ENCODE measurements around the gene HLA-DQA1. TPM values are rescaled to one million over a fixed set of nuclear protein-coding genes. Genes with fewer than 3 reads are reported as not detected.

Gene HLA-DQA1
- total RNA-seq, 1 donor from 2014 or later, result 6.3 TPM

Other genes with a start within 250 kb of the HLA-DQA1 start
- gene BTNL2, start 230.2 kb upstream of the HLA-DQA1 start, total RNA-seq, result not detected in 2 replicates
- 20.8 and 23.7 TPM in 2 replicates for gene HLA-DRA, start 197.5 kb upstream of the HLA-DQA1 start, total RNA-seq
- 10.6 and 12.6 TPM in 2 replicates for gene HLA-DRB5, start 107.1 kb upstream of the HLA-DQA1 start, total RNA-seq
- gene HLA-DRB1, start 47.6 kb upstream of the HLA-DQA1 start, total RNA-seq, result 22.9 and 27.2 TPM in 2 replicates
- 1.6 and 2.7 TPM in 2 replicates for gene HLA-DQB1, start 29.3 kb downstream of the HLA-DQA1 start, total RNA-seq
- 1.0 and 1.7 TPM in 2 replicates for gene HLA-DQA2, start 104.0 kb downstream of the HLA-DQA1 start, total RNA-seq
- gene HLA-DQB2, start 126.1 kb downstream of the HLA-DQA1 start, total RNA-seq, result 0.25 and 0.30 TPM in 2 replicates
- gene HLA-DOB, start 179.6 kb downstream of the HLA-DQA1 start, total RNA-seq, result 3.1 and 3.6 TPM in 2 replicates
- 142 and 162 TPM in 2 replicates for gene TAP2, start 201.3 kb downstream of the HLA-DQA1 start, total RNA-seq
- 352 and 368 TPM in 2 replicates for gene PSMB8, start 206.6 kb downstream of the HLA-DQA1 start, total RNA-seq
- 276 and 278 TPM in 2 replicates for gene TAP1, start 216.3 kb downstream of the HLA-DQA1 start, total RNA-seq
- 262 and 265 TPM in 2 replicates for gene PSMB9, start 216.8 kb downstream of the HLA-DQA1 start, total RNA-seq

All from activated T-helper 2 cell treated with anti-CD3 and anti-CD28 coated beads, Interferon-gamma antibody, Interleukin-2, Interleukin-4, amounts not matched to agents 10 μg/mL and 5 μg/mL and 100 μg/mL, durations not matched to agents 14 hours and 24 hours and 36 hours (primary cell).